G401 (cell line): ENCODE measurements around the gene BIRC5. TPM values are rescaled to one million over a fixed set of nuclear protein-coding genes. Genes with fewer than 3 reads are reported as not detected.
"Not testable (repeated sequence)": the region's sequence is repeated elsewhere in the genome, so short reads cannot be mapped to it uniquely, and the experiment has no call there.

Source experiments
- DNase-seq: peaks from one replicate; pipeline ENCODE4 v3.0.0-alpha.2; 2015; ENCODE audit warnings: low spot score
- in situ Hi-C: cut with HindIII; loops from 2 replicates; pipeline ENCODE4 v1.10.0; 2016; ENCODE audit warnings: low sequenced_read_pairs, mixed read lengths
- total RNA-seq: library from RNA; depleted of rRNA; stranded (reverse); fragments of >200 nt; shearing (Covaris generic); gene quantifications from 2 replicates; pipeline ENCODE4 v1.2.3, GENCODE V29; 2014

BIRC5 gene
- total RNA-seq, 1 experiment from 2014 or later = 172 TPM

- DNase-seq, in situ Hi-C loops: not testable (repeated sequence)
These were observed 21.0 kb downstream of the BIRC5 start for GRCh38 chr17:78235022-78235421.

GRCh38 chr17:78235885-78236284 is 21.8 kb downstream of the BIRC5 start:
- DNase-seq = no peak
- in situ Hi-C loops = no loop called here

- in situ Hi-C loops = no loop called here
- DNase-seq = no peak
These were observed 22.5 kb downstream of the BIRC5 start for GRCh38 chr17:78236362-78237127.

GRCh38 chr17:78237401-78238012 is 23.5 kb downstream of the BIRC5 start:
- in situ Hi-C loops = no loop called here

GRCh38 chr17:78238823-78239488 is 24.9 kb downstream of the BIRC5 start:
- DNase-seq = no peak
- in situ Hi-C loops = no loop called here

More at GRCh38 chr17:78237401-78238012, 23.5 kb downstream of the BIRC5 start:
- no peak for DNase-seq

GRCh38 chr17:78239489-78239931 is 25.5 kb downstream of the BIRC5 start:
- no peak for DNase-seq
- in situ Hi-C loops = no loop called here

GRCh38 chr17:78240012-78240655 is 26.1 kb downstream of the BIRC5 start:
- in situ Hi-C loops = no loop called here
- no peak for DNase-seq

- in situ Hi-C loops = no loop called here
- DNase-seq = no peak
These were observed 26.8 kb downstream of the BIRC5 start for GRCh38 chr17:78240839-78241238.

- in situ Hi-C loops = no loop called here
- DNase-seq = peak; percentile 57
These were observed 27.4 kb downstream of the BIRC5 start for GRCh38 chr17:78241277-78242023.

- DNase-seq = no peak
- in situ Hi-C loops = no loop called here
These were observed 28.1 kb downstream of the BIRC5 start for GRCh38 chr17:78242024-78242742.

GRCh38 chr17:78247304-78247703 is 33.3 kb downstream of the BIRC5 start:
- DNase-seq = no peak
- in situ Hi-C loops = no loop called here

- in situ Hi-C loops = no loop called here
- no peak for DNase-seq
These were observed 34.2 kb downstream of the BIRC5 start for GRCh38 chr17:78248051-78248914.

GRCh38 chr17:78249074-78249817 is 35.2 kb downstream of the BIRC5 start:
- in situ Hi-C loops = no loop called here
- no peak for DNase-seq

GRCh38 chr17:78249818-78250806 is 36.1 kb downstream of the BIRC5 start:
- in situ Hi-C loops = loop anchor here (25.0 kb wide), 1 partner anchor 187 kb away; no protein-coding TSS in a partner anchor
- DNase-seq = no peak

GRCh38 chr17:78250891-78251772 is 37.1 kb downstream of the BIRC5 start:
- DNase-seq = peak; percentile 90
- in situ Hi-C loops = loop anchor here (25.0 kb wide), 1 partner anchor 186 kb away; no protein-coding TSS in a partner anchor
